HAP-1 (cell line): ENCODE results near the gene MAST3.

Experiments used
- DNase-seq, 2 experiments: peaks; one replicate each; pipeline ENCODE4 v3.0.0-alpha.2; 2016 to 2020; ENCODE audit warnings: low spot score in 2 of 2
- H3K27me3 ChIP-seq: fragments of 250-450 bp; sonication (Bioruptor Pico); 2 replicates; pipeline ENCODE4 v1.5.1; 2020; ENCODE audit warnings: low read depth, mild to moderate bottlenecking, moderate library complexity
- H3K36me3 ChIP-seq: fragments of 250-450 bp; sonication (Bioruptor Pico); replicated peaks from 2 replicates; pipeline ENCODE4 v1.5.1; 2020; ENCODE audit warnings: mild to moderate bottlenecking
- H3K4me1 ChIP-seq: fragments of 250-450 bp; sonication (Bioruptor Pico); 2 replicates; pipeline ENCODE4 v1.5.1; 2020; ENCODE audit warnings: mild to moderate bottlenecking
- H3K4me3 ChIP-seq: fragments of 250-450 bp; sonication (Bioruptor Pico); 2 replicates; pipeline ENCODE4 v1.5.1; 2020; ENCODE audit warnings: mild to moderate bottlenecking, moderate library complexity
- H3K9me3 ChIP-seq: fragments of 250-450 bp; sonication (Bioruptor Pico); 2 replicates; pipeline ENCODE4 v1.5.1; 2020; ENCODE audit warnings: mild to moderate bottlenecking, moderate library complexity
- in situ Hi-C: fragments of 300-500 bp; cut with MboI; formaldehyde crosslinking; loops from 3 replicates; pipeline ENCODE4 v1.14.3; 2020; ENCODE audit warnings: low sequenced_read_pairs, inconsistent platforms, mixed read lengths

Gene MAST3

DNA sequence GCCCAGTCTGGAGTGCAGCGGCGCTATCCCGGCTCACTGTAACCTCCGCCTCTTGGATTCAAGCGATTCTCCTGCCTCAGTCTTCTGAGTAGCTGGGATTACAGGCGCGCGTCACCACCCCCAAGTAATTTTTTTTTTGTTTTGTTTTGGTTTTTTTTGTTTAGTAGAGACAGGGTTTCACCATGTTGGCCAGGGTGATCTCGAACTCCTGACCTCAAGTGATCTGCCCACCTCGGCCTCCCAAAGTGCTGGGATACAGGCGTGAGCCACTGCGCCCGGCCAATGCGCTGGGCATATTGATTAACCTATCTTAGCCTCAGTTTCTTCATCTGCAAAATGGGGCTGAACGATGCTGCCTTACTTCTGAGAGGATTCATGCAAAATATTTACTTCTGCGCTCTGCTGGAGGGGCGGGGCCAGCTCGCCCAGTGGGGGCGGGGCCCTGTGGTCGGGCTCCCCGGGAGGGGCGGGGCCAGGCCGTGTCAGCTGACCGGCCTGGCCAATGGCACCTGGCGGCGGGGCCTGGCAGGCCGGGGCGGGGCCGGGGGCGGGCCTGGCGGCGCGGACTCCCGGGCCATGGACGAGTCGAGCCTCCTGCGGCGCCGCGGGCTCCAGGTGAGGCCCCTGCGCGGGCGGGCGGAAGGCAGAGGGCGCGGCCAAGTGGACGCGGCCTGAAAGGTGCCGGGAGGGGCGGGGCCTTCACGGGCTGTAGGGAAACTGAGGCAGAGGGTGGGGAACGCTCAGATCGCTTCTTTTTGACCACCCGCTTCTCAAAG, at the start of gene MAST3:
Gene MAST3, plus strand, starts transcription at position 562 of the 776 bp plus-strand sequence. Its CDS starts 15 bp downstream, at position 577.
- H3K4me3 ChIP-seq = peak within 1 kb of the TSS; percentile 43
- in situ Hi-C loops = no loop called here
- peak; percentile 71 to 93 for DNase-seq

DNA sequence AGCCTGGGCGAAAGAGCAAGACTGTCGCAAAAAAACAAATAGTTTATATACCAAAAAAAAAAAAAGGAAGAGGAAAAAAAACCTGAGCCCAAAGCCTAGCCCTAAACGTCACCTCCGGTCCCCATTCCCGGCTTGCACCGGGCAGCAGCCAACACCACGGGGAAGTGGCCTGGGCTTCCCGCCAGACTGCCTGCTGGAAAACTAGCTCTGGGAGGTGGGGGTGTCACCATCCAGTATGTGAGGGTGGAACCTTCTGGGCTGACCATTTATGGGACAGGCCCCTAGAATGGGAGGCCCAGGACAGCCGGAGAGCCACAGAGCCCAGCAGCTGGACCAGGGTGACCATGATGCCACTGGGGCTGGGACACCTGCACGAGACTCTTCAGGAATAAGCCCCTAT, 48.2 kb upstream of the MAST3 start:
- Histone ChIP-seq H3K27me3 (no peaks in the 10 kb centered on the region), H3K36me3 (no peaks in the 10 kb centered on the region), H3K9me3 (no peaks in the 10 kb centered on the region), H3K4me3 (no peak overlapping the region), H3K4me1 (peaks cover 3% of the 10 kb centered on the region)
- DNase-seq = no peak
- in situ Hi-C loops = no loop called here

More for the DNA sequence above, at the start of gene MAST3:
- Histone ChIP-seq H3K9me3 (no peaks in the 10 kb centered on the region), H3K27me3 (no peaks in the 10 kb centered on the region), H3K4me1 (peaks cover 9% of the 10 kb centered on the region), H3K36me3 (no peaks in the 10 kb centered on the region)

DNA sequence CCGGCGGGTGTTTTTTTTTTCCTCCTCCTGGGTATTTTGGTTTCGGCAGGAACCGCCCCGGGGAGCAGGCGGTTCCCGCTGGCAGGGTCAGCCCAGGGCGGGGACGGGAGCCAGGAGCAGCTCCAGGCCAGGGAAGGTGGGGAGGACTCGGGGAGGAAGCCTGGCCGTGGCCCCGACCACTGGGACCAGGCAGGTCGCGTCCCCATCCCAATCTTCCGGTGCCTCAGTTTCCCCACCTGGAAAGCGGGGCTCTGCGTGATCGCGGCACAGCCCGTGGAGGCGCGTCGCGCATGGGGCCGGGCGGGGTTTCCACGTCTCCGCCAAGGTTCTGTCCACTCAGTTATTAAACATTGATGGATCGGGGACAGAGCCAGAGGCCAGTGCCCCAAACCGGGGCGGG, 45.7 kb upstream of the MAST3 start:
- Histone ChIP-seq H3K4me1 (peaks cover 3% of the 10 kb centered on the region), H3K9me3 (no peaks in the 10 kb centered on the region), H3K27me3 (no peaks in the 10 kb centered on the region), H3K36me3 (no peaks in the 10 kb centered on the region), H3K4me3 (no peak overlapping the region)
- DNase-seq = no peak
- in situ Hi-C loops = no loop called here

DNA sequence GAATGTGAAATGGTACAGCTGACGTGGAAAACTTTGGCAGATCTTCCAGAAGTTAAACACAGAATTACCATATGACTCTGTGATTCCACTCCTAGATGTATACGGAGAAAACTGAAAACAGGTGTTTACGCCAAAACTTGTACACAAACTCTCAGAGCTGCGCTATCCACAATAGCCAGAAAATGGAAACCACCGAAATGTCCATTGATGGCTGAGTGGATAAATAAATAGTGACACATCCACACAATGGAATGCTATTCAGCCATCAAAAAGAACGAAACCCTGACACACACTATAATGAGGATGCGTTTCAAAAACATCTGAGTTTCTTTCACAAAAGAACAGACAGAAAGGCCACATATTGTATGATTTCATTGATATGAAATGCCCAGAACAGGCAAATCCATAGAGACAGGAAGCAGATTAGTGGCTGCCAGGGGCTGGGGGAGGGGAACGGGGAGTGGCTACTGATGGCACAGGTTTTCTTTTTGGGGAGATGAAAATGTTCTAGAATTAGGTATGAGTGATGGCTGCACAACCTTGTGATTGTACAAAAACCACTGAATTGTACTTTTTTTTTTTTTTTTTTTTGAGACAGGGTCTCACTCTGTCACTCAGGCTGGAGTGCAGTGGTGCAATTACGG, 43.9 kb upstream of the MAST3 start:
- no peaks in the 10 kb centered on the region for H3K27me3 ChIP-seq
- H3K9me3 ChIP-seq = no peaks in the 10 kb centered on the region
- in situ Hi-C loops = no loop called here
- DNase-seq = no peak
- no peaks in the 10 kb centered on the region for H3K36me3 ChIP-seq
- H3K4me1 ChIP-seq = peaks cover 7% of the 10 kb centered on the region
- no peak overlapping the region for H3K4me3 ChIP-seq

DNA sequence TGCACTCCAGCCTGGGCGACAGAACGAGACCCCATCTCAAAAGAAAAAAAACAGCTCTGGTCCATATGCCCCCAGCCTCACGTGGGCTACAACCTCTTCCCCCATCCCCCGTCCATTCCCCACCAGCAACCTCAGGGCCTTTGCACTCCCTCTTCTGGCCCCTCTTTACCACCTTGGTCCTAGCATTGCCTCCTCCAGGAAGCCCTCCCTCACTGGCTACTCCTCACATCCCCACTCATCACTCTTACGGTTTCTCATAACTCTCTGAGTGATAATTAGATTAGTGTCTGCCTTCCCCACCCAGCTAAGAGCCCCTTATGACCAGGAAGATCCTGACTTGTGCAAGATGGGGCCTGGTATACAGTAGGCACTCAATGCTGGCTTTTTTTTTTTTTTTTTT, 41.6 kb upstream of the MAST3 start:
- DNase-seq = no peak
- Histone ChIP-seq H3K27me3 (no peaks in the 10 kb centered on the region), H3K36me3 (no peaks in the 10 kb centered on the region), H3K4me3 (no peak overlapping the region), H3K4me1 (peaks cover 7% of the 10 kb centered on the region), H3K9me3 (no peaks in the 10 kb centered on the region)
- in situ Hi-C loops = no loop called here

DNA sequence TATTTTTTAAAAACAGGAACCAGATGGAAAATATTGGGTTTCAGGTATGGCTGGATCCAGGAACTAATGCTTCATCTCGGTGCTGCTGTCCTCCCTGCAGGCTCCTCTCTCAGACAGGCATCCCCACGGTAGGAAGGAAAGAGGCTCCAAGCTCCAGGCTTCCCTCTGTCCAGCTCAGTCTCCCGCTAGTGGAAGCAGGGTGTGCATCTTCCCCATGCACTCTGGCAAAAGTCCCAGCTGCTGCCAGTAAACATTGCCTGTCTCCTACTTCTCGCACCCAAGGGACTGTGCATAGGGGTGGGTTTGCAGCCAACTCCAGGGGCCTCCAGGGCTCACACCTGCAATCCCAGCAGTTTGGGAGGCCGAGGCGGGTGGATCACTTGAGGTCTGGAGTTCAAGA, 40.0 kb upstream of the MAST3 start:
- H3K27me3 ChIP-seq = no peaks in the 10 kb centered on the region
- peaks cover 7% of the 10 kb centered on the region for H3K4me1 ChIP-seq
- no peaks in the 10 kb centered on the region for H3K36me3 ChIP-seq
- no peak overlapping the region for H3K4me3 ChIP-seq
- no peaks in the 10 kb centered on the region for H3K9me3 ChIP-seq
- no peak for DNase-seq
- in situ Hi-C loops = no loop called here

DNA sequence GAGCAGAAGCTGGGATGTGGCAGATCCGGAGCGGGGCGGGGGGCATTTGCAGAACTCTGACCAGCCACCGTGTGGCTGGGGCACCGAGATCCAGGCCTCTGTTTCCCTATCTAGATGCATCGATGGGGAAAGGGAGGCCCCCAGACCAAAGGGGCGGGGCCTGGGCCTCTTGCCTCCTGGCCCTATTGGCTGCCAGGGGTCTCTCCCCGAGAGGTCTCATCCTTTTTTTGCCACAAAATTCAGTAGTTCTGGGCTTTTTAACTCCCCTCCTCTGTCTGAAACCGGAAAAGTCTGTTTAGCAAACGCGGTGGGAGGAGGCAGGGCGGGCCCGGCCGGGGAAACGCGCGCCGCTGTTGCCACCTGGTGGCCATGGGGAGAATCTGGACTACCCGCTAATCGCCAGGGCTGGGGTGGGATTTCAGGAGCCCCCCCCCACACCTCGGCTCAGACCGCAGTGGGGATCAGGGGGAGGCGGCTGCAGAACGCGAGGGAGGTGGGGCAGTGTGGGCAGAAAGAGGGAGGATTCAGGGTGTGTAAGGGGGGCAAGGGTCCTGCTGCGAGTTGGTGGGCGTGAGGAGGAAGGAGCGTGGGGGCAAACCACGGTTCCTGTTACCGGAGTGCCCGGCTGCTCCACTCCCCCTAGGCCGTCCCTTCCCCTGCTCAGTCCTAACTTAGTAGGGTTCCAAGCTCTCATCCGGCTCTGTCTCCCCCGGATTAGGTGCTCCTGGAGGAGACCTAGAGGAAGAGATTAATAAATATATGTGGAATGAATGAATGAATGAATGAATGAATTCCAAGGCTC, 39.2 kb upstream of the MAST3 start:
- no peaks in the 10 kb centered on the region for H3K36me3 ChIP-seq
- DNase-seq = peak; percentile 77 to 87
- H3K9me3 ChIP-seq = no peaks in the 10 kb centered on the region
- in situ Hi-C loops = no loop called here
- peak overlapping the region; percentile 24 for H3K4me3 ChIP-seq
- no peaks in the 10 kb centered on the region for H3K27me3 ChIP-seq
- peaks cover 7% of the 10 kb centered on the region for H3K4me1 ChIP-seq

DNA sequence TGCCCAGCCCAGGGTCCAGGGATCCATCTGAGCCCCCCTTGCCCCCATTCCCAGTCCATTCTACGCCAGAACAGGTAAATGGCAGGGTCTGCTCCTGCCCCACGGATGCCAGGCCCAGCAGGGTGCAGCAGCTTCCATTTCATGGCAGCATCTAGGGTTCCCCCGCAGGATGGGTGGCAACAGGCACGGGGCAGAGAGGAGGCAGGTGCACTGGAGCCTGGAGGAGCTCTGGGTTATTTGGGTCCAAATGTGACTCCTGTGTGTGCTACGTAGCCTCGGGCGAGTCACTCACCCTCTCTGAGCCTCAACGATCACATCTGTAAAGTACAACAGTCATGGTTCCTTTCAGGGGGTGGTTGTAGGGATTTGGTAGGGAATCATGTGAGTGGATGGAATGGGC, 38.3 kb upstream of the MAST3 start:
- in situ Hi-C loops = no loop called here
- H3K36me3 ChIP-seq = no peaks in the 10 kb centered on the region
- H3K9me3 ChIP-seq = no peaks in the 10 kb centered on the region
- H3K4me3 ChIP-seq = no peak overlapping the region
- peaks cover 3% of the 10 kb centered on the region; the same call in 1 of the 2 replicates for H3K4me1 ChIP-seq
- no peak for DNase-seq
- H3K27me3 ChIP-seq = no peaks in the 10 kb centered on the region

DNA sequence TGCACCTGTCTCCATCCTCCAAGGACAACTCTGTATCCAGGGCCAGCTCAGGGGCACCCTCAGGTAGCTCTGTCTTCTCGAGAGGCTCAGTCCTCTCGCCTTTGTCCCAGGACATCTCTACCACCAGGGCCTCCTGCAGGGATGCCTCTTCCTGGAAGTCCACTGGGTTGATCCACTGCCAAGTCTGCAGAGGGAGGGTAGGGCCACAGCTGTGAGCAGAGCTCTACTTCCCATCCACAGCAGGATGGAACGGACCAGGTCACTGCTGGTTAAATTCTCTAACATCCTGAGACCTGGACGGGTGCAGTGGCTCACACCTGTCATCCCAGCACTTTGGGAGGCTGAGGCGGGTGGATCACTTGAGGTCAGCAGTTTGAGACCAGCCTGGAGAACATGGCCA, 37.7 kb upstream of the MAST3 start:
- H3K4me1 ChIP-seq = peaks cover 3% of the 10 kb centered on the region; the same call in 1 of the 2 replicates
- no peak overlapping the region for H3K4me3 ChIP-seq
- H3K9me3 ChIP-seq = no peaks in the 10 kb centered on the region
- no peaks in the 10 kb centered on the region for H3K36me3 ChIP-seq
- H3K27me3 ChIP-seq = no peaks in the 10 kb centered on the region
- DNase-seq = no peak
- in situ Hi-C loops = loop anchor here (5.0 kb wide), 1 partner anchor 58 kb away; no protein-coding TSS in a partner anchor

DNA sequence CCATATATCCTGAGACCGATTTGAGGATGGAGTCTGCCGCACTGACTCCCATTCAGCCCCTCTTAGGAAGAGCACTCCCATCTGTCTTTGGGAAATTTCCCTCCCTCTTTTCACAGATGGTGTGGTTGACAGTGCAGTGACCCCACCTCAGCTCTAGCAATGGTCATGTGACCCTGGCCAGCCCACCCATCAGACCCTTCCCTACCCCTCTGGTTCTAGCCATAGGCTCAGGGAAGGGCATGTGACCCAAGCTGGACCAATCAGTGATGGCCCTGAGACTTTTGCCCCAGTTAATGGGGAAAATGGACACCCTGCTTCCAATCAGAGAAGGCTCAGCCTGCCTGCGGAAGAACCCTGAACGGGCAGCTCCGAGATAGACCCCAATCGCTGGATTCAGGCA, 37.1 kb upstream of the MAST3 start:
- in situ Hi-C loops = loop anchor here (5.0 kb wide), 1 partner anchor 58 kb away; no protein-coding TSS in a partner anchor
- H3K27me3 ChIP-seq = no peaks in the 10 kb centered on the region
- no peaks in the 10 kb centered on the region for H3K36me3 ChIP-seq
- peaks cover 3% of the 10 kb centered on the region; the same call in 1 of the 2 replicates for H3K4me1 ChIP-seq
- peak; percentile 5 to 38 for DNase-seq
- H3K4me3 ChIP-seq = no peak overlapping the region
- no peaks in the 10 kb centered on the region for H3K9me3 ChIP-seq

DNA sequence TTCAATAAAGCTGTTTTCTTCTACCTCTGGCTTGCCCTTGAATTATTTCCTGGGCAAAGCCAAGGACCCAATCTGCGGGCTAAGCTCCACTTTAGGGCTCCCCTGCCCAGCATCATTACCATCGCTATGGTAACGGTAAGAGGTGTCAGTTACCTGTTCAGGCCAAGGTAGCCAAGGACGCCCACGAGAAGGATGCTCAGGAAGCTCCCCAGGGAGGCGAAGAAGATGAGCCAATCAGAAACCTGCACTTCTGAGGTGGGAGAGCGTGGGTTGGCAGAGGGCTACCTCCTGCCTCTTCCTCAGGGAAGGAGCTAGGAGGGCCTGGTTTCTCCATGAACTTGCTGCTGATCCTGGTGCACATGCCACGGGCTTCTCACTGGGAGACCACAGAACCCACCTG, 35.5 kb upstream of the MAST3 start:
- Histone ChIP-seq H3K36me3 (no peaks in the 10 kb centered on the region), H3K4me1 (peaks cover 3% of the 10 kb centered on the region; the same call in 1 of the 2 replicates), H3K27me3 (no peaks in the 10 kb centered on the region), H3K4me3 (no peak overlapping the region), H3K9me3 (no peaks in the 10 kb centered on the region)
- DNase-seq = no peak
- in situ Hi-C loops = loop anchor here (5.0 kb wide), 1 partner anchor 60 kb away; no protein-coding TSS in a partner anchor

DNA sequence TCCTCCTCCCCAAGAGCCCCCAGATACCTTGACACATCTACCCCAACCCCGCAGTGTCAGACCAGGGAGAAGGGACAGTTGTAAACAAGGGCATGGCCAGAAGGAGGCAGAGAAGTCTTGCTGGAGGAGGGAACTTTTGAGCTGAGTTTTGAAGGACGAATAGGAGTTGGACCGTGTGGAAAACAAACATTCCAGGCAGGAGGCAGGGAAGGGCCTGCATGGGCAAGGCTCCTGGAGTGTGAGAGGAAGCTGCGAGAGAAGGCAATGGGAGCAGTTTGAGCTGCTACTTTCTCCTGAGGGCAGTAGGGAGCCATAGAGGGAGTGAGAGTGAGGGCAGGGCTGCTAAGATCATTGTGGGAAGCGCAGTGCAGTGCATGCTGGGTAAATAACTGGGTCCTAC, 34.1 kb upstream of the MAST3 start:
- Histone ChIP-seq H3K9me3 (no peaks in the 10 kb centered on the region), H3K4me1 (no peaks in the 10 kb centered on the region), H3K36me3 (no peaks in the 10 kb centered on the region), H3K27me3 (no peaks in the 10 kb centered on the region), H3K4me3 (no peak overlapping the region)
- DNase-seq = no peak
- in situ Hi-C loops = loop anchor here (5.0 kb wide), 1 partner anchor 61 kb away; no protein-coding TSS in a partner anchor

DNA sequence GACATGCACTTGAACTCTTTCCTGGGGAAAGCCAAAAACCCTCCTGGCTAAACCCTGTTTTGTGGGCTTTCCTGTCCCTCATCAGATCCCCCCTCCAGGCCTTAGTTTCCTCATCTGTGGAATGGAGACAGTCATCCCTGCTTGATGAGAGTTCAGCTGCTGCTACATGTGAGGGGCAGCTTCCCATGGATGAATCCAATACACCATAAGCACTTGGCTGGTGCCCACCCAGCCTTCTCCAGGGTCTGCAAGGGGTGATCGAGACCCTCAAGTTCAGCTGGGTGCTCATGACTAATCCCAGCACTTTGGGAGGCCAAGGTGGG, 32.4 kb upstream of the MAST3 start:
- H3K27me3 ChIP-seq = no peaks in the 10 kb centered on the region
- in situ Hi-C loops = no loop called here
- no peaks in the 10 kb centered on the region for H3K9me3 ChIP-seq
- no peaks in the 10 kb centered on the region for H3K4me1 ChIP-seq
- no peak overlapping the region for H3K4me3 ChIP-seq
- DNase-seq = no peak
- no peaks in the 10 kb centered on the region for H3K36me3 ChIP-seq

DNA sequence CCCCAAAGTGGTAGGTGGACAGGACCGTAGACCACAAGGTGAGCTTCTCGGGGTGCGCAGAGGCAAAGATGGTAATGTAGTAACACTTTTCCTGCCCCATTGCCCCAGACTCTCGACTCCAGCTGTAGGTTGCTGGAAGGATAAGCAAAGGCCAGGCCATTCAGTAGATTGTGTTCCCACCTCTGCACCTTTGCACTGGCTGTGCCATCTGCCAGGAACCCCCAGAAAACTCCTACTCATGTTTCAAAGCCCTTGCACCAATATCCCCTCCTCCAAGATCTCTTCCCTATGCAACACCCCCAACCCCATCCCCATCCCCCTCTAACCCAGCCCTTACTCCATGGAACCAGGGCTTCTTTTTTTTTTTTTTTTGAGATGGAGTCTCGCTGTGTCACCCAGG, 29.2 kb upstream of the MAST3 start:
- Histone ChIP-seq H3K4me1 (no peaks in the 10 kb centered on the region), H3K4me3 (no peak overlapping the region), H3K9me3 (no peaks in the 10 kb centered on the region), H3K27me3 (no peaks in the 10 kb centered on the region), H3K36me3 (no peaks in the 10 kb centered on the region)
- DNase-seq = no peak
- in situ Hi-C loops = no loop called here
